ENCODE measurements around the gene AUTS2. TPM values are rescaled to one million over a fixed set of nuclear protein-coding genes. Genes with fewer than 3 reads are reported as not detected.

AUTS2 gene
- total RNA-seq, 1 donor from 2014 or later: 56.0 TPM

DNA sequence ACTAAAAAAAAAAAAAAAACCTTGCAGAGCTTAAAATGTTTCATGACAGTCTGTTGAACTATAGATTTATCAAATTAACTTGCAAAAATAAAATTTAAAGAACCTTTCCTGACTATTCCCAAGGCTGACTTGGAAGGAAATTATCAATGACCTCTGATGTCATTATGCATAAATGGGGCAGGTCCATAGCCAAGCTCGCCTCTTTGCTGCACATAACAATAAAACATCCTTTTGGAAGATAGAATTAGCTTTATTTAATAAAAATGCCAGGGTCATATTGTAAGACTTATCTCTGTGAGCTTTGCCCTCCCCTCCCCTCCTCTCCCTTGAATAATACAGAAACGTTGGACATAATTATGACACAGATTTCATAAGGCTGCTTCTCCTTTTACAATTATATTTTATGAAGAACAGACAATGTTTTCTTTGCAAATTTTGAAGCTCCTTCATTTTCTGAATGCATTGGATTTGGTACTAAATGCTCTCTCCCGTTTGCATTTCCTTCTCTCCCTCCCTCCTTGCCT, 444.8 kb downstream of the AUTS2 start:
- Histone ChIP-seq H3K9me3 (no peaks in the 10 kb centered on the region), H3K4me3 (no peak overlapping the region), H3K27me3 (no peaks in the 10 kb centered on the region), H3K4me1 (no peaks in the 10 kb centered on the region), H3K27ac (no peak overlapping the region), H3K36me3 (no peaks in the 10 kb centered on the region)
- no peak for ATAC-seq
- intact Hi-C loops (cut with DNase I): loop anchor here (10.0 kb wide), 1 partner anchor 652 kb away; no protein-coding TSS in a partner anchor
- DNase-seq: no peak
- TF ChIP-seq, protein P1, sequence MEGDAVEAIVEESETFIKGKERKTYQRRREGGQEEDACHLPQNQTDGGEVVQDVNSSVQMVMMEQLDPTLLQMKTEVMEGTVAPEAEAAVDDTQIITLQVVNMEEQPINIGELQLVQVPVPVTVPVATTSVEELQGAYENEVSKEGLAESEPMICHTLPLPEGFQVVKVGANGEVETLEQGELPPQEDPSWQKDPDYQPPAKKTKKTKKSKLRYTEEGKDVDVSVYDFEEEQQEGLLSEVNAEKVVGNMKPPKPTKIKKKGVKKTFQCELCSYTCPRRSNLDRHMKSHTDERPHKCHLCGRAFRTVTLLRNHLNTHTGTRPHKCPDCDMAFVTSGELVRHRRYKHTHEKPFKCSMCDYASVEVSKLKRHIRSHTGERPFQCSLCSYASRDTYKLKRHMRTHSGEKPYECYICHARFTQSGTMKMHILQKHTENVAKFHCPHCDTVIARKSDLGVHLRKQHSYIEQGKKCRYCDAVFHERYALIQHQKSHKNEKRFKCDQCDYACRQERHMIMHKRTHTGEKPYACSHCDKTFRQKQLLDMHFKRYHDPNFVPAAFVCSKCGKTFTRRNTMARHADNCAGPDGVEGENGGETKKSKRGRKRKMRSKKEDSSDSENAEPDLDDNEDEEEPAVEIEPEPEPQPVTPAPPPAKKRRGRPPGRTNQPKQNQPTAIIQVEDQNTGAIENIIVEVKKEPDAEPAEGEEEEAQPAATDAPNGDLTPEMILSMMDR (IDR thresholded peaks at IDR 0.05): no peak

DNA sequence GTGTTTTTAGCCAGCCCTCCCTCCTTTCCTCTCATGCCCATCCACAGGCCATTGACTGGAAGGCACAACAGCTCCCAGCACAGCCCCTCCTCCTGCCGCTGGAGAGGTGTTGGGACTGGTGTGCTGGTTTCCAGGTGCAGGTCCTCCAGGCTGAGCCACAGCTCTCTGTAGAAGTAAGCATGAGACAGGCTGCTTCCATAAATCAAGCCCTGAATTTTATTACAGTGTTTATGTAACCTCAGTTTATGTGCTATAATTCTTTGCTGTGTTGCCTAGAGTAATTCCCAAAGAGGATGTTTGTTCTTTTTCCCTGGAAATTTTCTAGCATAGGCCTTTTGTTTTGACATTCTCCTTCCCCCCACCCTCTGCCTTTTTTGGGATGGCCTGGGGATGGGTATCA, 445.8 kb downstream of the AUTS2 start:
- H3K27ac ChIP-seq: no peak overlapping the region
- ATAC-seq (no peak), DNase-seq (no peak)
- intact Hi-C loops (cut with DNase I): loop anchor here (10.0 kb wide), 1 partner anchor 651 kb away; no protein-coding TSS in a partner anchor
- no peaks in the 10 kb centered on the region for H3K9me3 ChIP-seq
- H3K4me3 ChIP-seq: no peak overlapping the region
- no peaks in the 10 kb centered on the region for H3K36me3 ChIP-seq
- H3K27me3 ChIP-seq: no peaks in the 10 kb centered on the region
- no peaks in the 10 kb centered on the region for H3K4me1 ChIP-seq
- TF ChIP-seq, protein P1 (IDR thresholded peaks at IDR 0.05): no peak

DNA sequence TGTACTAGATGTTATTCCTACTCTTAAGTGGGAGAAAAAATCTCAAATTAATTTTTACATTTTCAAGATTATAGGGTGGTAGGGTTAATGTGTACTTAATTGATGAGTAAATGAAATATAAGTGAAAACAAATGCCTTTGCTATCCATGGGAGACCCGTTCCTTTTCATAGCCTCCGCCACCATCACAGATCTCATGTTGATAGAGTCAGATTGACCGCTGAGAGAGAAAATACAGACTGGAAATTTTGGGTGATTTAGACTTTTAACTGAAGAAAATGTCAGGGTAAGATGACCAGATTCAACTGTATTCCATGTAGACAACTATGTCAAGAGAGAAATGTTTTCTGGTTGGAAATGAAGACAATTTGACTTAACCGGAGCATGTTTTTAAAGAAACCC, 446.2 kb downstream of the AUTS2 start:
- TF ChIP-seq, protein P1 (IDR thresholded peaks at IDR 0.05): no peak
- intact Hi-C loops (cut with DNase I): loop anchor here (10.0 kb wide), 1 partner anchor 650 kb away; no protein-coding TSS in a partner anchor
- no peak for DNase-seq
- no peaks in the 10 kb centered on the region for H3K4me1 ChIP-seq
- no peak overlapping the region for H3K27ac ChIP-seq
- H3K9me3 ChIP-seq: no peaks in the 10 kb centered on the region
- H3K36me3 ChIP-seq: no peaks in the 10 kb centered on the region
- no peak overlapping the region for H3K4me3 ChIP-seq
- H3K27me3 ChIP-seq: no peaks in the 10 kb centered on the region
- no peak for ATAC-seq

DNA sequence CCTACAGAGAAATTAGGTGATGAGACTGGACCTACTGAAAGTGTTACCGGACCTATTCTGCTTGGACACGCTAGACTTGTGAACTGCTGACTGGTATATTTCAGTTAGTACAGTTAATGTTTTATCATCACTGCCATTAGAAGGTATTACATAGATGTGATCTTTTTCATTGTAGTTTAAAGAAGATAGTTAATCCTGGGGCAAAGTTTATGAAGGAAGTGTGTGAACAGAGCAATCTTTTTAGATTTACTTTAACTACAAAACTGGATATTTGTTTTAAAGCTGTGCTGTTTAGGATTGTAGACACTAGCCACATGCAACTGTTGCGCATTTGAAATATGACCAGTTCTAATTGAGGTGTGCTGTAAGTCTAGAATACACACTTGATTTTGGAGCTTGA, 446.7 kb downstream of the AUTS2 start:
- intact Hi-C loops (cut with DNase I): loop anchor here (10.0 kb wide), 1 partner anchor 650 kb away; no protein-coding TSS in a partner anchor
- DNase-seq: no peak
- Histone ChIP-seq H3K27me3 (no peaks in the 10 kb centered on the region), H3K27ac (no peak overlapping the region), H3K36me3 (no peaks in the 10 kb centered on the region), H3K4me3 (no peak overlapping the region), H3K9me3 (no peaks in the 10 kb centered on the region), H3K4me1 (no peaks in the 10 kb centered on the region)
- no peak for ATAC-seq
- TF ChIP-seq, protein P1 (IDR thresholded peaks at IDR 0.05): no peak

DNA sequence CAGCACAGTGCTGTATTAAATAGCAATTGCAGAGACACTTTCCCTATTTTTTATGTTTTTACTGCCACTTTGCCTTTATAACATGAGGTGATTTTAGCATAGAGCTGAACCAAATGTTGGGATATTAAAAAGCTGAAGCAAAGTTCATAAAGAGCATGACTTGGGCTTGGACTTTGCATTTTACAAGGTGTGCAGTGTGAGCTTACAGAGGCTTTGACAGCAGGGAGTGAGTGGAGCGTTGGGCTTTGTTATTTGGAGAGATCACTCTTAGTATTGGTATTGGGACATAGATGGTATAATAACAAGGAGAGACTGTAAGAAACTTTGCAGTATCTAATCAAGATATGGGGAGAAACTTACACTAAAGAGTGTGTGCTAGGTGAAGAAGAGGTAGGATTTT, 449.1 kb downstream of the AUTS2 start:
- Histone ChIP-seq H3K4me1 (no peaks in the 10 kb centered on the region), H3K4me3 (no peak overlapping the region), H3K27ac (no peak overlapping the region), H3K27me3 (no peaks in the 10 kb centered on the region), H3K36me3 (no peaks in the 10 kb centered on the region), H3K9me3 (no peaks in the 10 kb centered on the region)
- ATAC-seq: no peak
- no peak for DNase-seq
- TF ChIP-seq, protein P1 (IDR thresholded peaks at IDR 0.05): no peak
- intact Hi-C loops (cut with DNase I): loop anchor here (10.0 kb wide), 1 partner anchor 647 kb away; no protein-coding TSS in a partner anchor
